DND-41 (cell line): ENCODE results near the gene SLC17A2.

Experiments used
- CTCF ChIP-seq: IDR thresholded peaks from 2 replicates; pipeline ENCODE4 v1.5.1; 2012; ENCODE audit warnings: borderline replicate concordance, low read length, moderate library complexity, mild to moderate bottlenecking; ENCODE audit not compliant: poor library complexity, severe bottlenecking; ENCODE audit errors: extremely low read depth
- EZH2 ChIP-seq: IDR thresholded peaks from 3 replicates; pipeline ENCODE4 v1.6.1; 2012; ENCODE audit warnings: borderline replicate concordance, low read depth, mild to moderate bottlenecking, moderate library complexity, low read length, inconsistent platforms; ENCODE audit not compliant: severe bottlenecking

DNA sequence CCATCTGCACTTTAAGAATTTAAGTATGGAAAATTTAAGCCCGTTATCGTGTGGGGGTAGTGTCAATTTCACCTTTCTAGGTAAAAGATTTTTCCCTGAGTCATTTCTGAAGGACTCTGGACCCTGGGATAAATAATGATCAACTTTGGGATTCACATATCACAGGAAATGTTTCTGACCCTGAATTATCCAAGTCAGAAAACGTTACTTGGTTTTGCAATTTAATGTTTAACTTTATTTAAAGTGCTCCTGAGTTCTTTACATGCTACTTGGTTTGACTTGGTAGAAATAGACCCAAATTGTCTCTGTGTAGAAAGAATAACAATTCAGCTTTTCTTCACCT lies 55.0 kb downstream of the SLC17A2 start:
- TF ChIP-seq CTCF (no peak), EZH2 (no peak)
